Measurements from ENCODE around the gene CARD10. TPM values are rescaled to one million over a fixed set of nuclear protein-coding genes. Genes with fewer than 3 reads are reported as not detected.

CARD10 gene
- total RNA-seq, 1 experiment from 2014 or later = 63.9 TPM

- Histone ChIP-seq H3K27ac (no peak overlapping the region), H3K79me2 (ENCODE audit: low read depth) (no peaks in the 10 kb centered on the region), H2AFZ (no peak overlapping the region), H3F3A (ENCODE audit: insufficient read depth, low read depth) (peaks cover 17% of the 10 kb centered on the region; the same call in 1 of the 2 replicates), H3K9me3 (ENCODE audit: insufficient read depth, low read depth) (no peaks in the 10 kb centered on the region), H3K9me2 (ENCODE audit: insufficient read depth) (no peaks in the 10 kb centered on the region), H3K4me1 (replicated peaks; ENCODE audit: insufficient read depth) (no peaks in the 10 kb centered on the region), H3K36me3 (ENCODE audit: low read depth) (no peaks in the 10 kb centered on the region), H4K20me1 (ENCODE audit: insufficient read depth) (no peaks in the 10 kb centered on the region), H3K27me3 (ENCODE audit: insufficient read depth, low read depth) (no peaks in the 10 kb centered on the region), H3K4me3 (no peak overlapping the region), H3K4me2 (no peak overlapping the region)
- POLR2A ChIA-PET (ENCODE audit: unreplicated experiment) = no interaction called here
- TF ChIP-seq EZH2 (IDR thresholded peaks at IDR 0.05; ENCODE audit: low read depth) = no peak
- no peak for TF ChIP-seq CTCF (conservative IDR thresholded peaks at IDR 0.05)
- intact Hi-C loops (cut with micrococcal nuclease; ENCODE audit: unreplicated experiment) = no loop called here
- no TSS peak for BruUV-seq (replicated peaks)
- CTCF ChIA-PET = no interaction called here
- DNase-seq = no peak
These were observed 36.2 kb downstream of the CARD10 start for GRCh38 chr22:37483050-37483449.

DNA sequence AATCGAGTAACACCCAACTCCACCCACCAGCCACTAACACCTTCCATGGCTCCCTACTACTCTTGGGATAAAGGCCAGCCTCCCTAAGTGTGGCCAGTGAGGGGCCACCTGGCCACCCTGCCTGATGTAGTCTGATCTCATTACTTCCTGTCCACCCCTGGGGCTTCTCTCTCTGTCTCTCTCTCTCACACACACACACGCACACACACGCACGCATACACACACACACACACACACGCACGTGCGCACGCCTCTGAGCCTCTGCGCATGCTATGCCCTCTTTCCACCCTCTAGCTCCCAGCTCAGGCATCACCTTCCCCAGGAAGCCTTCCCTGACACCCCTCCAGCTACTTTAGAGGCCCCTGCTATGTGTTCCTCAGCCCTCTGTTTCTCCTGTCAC is 37.0 kb downstream of the CARD10 start:
- no TSS peak for BruUV-seq (replicated peaks)
- Histone ChIP-seq H3K27me3 (ENCODE audit: insufficient read depth, low read depth) (no peaks in the 10 kb centered on the region), H3K4me3 (no peak overlapping the region), H3K4me1 (replicated peaks; ENCODE audit: insufficient read depth) (no peaks in the 10 kb centered on the region), H3K4me2 (no peak overlapping the region), H3K9me3 (ENCODE audit: insufficient read depth, low read depth) (no peaks in the 10 kb centered on the region), H4K20me1 (ENCODE audit: insufficient read depth) (no peaks in the 10 kb centered on the region), H2AFZ (no peak overlapping the region), H3K27ac (no peak overlapping the region), H3K79me2 (ENCODE audit: low read depth) (no peaks in the 10 kb centered on the region), H3F3A (ENCODE audit: insufficient read depth, low read depth) (peaks cover 21% of the 10 kb centered on the region; the same call in 1 of the 2 replicates), H3K9me2 (ENCODE audit: insufficient read depth) (no peaks in the 10 kb centered on the region), H3K36me3 (ENCODE audit: low read depth) (no peaks in the 10 kb centered on the region)
- TF ChIP-seq EZH2 (IDR thresholded peaks at IDR 0.05; ENCODE audit: low read depth) (no peak), CTCF (conservative IDR thresholded peaks at IDR 0.05) (no peak)
- ChIA-PET POLR2A (ENCODE audit: unreplicated experiment) (no interaction called here), CTCF (interaction anchor here (0.5 kb wide), 1 partner anchor 166 kb away, joined by 3 read pairs; no protein-coding TSS in a partner anchor)
- intact Hi-C loops (cut with micrococcal nuclease; ENCODE audit: unreplicated experiment) = no loop called here
- DNase-seq = no peak

DNA sequence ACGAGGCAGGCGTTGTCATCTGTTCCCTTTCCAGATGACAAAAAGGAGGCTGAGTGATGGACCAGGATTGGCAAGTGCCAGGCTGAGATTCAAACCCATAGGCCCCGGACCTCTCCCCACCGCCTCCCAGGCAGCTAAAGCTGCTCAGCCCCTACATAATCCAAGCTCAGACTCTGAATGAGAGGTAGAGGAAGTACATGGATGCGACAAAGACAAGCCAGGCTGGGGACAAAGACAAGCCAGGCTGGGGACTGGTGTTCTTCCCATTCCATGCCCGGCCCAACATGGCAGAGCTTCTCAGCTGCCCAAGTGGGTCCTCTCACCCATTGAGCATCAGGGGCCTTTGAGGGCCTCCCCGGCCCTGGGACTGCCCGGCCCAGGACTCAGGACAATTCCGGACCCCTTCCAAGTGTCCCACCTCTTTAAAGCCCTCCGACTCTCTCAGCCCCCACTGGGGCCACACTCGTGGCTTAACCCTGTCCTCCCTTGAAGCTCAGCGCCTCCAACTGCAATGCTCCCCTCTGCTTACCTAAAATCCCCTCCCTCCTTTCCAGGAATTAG is 37.8 kb downstream of the CARD10 start:
- CTCF ChIA-PET = no interaction called here
- TF ChIP-seq EZH2 (IDR thresholded peaks at IDR 0.05; ENCODE audit: low read depth) (no peak), CTCF (conservative IDR thresholded peaks at IDR 0.05) (no peak)
- H3K4me1 ChIP-seq (replicated peaks; ENCODE audit: insufficient read depth) = no peaks in the 10 kb centered on the region
- H4K20me1 ChIP-seq (ENCODE audit: insufficient read depth) = no peaks in the 10 kb centered on the region
- no peaks in the 10 kb centered on the region for H3K9me3 ChIP-seq (ENCODE audit: insufficient read depth, low read depth)
- no peak for DNase-seq
- no peaks in the 10 kb centered on the region for H3K36me3 ChIP-seq (ENCODE audit: low read depth)
- no TSS peak for BruUV-seq (replicated peaks)
- H2AFZ ChIP-seq = no peak overlapping the region
- H3K9me2 ChIP-seq (ENCODE audit: insufficient read depth) = no peaks in the 10 kb centered on the region
- no peak overlapping the region for H3K4me2 ChIP-seq
- no peak overlapping the region for H3K4me3 ChIP-seq
- H3K27me3 ChIP-seq (ENCODE audit: insufficient read depth, low read depth) = no peaks in the 10 kb centered on the region
- H3K27ac ChIP-seq = no peak overlapping the region
- H3F3A ChIP-seq (ENCODE audit: insufficient read depth, low read depth) = peaks cover 18% of the 10 kb centered on the region; the same call in 1 of the 2 replicates
- POLR2A ChIA-PET (ENCODE audit: unreplicated experiment) = no interaction called here
- H3K79me2 ChIP-seq (ENCODE audit: low read depth) = no peaks in the 10 kb centered on the region
- intact Hi-C loops (cut with micrococcal nuclease; ENCODE audit: unreplicated experiment) = no loop called here
